ENCODE measurements around the gene ERP29.

Gene ERP29

DNA sequence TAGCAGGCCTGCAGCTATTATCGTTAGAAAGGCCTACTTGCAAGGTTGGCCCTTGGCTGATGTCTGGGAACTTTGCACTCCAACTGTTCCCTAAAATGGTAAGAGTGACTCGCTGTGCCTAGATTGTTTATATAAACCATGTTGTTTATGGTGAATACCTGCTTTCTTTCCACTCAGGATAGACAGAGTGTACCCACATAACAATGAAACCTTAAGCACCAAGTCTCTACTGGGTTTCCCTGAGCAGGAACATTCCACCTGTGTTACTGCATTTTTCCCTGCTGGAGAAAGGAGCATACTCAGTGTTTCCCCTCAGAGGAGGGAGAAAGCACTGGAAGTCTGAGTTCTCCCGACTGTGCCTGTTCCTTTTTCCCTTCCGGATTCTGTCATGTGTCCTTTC, 32.8 kb downstream of the ERP29 start:
- no peak for FAIRE-seq

DNA sequence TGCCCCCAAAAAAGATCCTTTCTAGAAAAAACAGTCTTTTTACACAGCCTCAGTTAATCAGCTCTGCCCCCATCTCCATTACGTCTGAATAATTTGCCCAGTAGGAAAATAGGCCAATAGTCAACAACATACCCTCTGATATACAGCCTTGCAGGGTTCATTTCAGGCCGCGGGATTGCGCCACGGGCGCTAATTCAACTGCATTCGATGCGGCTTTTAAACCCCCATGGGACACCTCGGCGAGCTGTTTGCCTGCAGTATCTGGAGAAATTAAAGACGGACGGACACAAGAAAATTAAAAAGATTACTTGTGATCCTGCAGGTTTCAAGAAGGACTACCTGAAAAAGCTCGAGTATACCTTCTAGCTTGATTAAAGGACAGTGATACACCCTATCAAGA, 36.1 kb downstream of the ERP29 start:
- FAIRE-seq: no peak

DNA sequence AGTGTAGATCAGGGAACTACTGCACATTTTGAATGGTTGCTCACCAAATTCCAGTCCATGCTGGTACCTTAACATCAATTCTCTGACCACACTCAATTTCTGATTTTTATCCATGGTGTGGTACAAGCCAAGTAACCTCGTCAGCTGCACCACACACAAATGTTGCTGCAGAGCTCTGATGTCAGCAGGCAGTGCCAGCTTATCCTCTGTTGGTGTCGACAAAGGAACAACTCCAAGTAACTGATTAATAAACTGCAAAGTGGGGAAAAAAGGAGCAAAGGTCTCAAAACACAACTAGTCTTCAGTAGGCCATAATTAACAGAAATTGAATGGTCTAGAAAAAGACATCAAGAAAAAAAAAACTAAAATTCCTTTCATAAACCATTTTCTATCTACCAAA, 47.9 kb downstream of the ERP29 start:
- no peak for FAIRE-seq

- no peak for FAIRE-seq
Observed at GRCh38 chr12:112063273-112063672, 50.0 kb downstream of the ERP29 start.

- FAIRE-seq: no peak
Observed at GRCh38 chr12:112066566-112066965, 53.3 kb downstream of the ERP29 start.
